GM12865 (cell line): ENCODE results near the gene MORN4.

Source experiments
- DNase-seq: peaks from one replicate; pipeline ENCODE4 v3.0.0; 2010; ENCODE audit warnings: low read depth
- H3K4me3 ChIP-seq: 2 replicates; pipeline ENCODE4 v1.5.1; 2011; ENCODE audit warnings: mild to moderate bottlenecking, low read depth, low read length, control low read depth
- CTCF ChIP-seq: IDR thresholded peaks from 2 replicates; pipeline ENCODE4 v1.5.1; 2011; ENCODE audit warnings: low read length, control low read depth, low read depth, inconsistent platforms; ENCODE audit not compliant: insufficient read depth; ENCODE audit errors: missing control alignments

Gene MORN4

DNA sequence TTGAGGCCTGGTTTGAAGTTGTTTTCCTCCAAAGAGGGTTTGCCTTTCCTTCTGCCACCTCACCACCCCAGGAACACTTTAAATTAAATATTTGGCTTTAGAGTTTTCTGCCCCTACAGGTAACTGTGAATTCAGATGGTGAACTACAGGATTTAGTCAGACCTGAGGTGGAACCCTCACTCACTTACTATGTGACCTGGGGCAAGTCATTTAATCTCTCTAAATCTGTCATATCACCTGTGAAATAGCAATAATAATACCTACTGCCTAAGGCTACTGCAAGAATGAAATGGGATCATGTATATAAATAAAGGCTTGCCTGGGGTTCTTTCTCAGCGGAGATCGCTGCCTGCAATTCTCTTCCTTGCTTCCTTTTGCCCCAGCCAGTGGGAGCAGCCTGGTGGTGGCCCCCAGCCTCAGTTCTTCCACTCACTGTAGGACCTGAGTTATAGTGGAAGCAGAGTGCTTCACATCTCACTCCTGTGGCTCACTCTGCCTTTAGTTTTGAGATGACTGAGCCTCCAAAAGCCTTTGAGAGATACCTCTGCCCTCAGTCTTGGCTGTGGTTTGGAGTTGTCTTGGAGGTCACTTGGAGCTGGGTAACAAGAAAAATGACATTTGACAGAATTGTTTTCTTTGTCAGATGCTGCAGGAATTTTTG is 66.8 kb downstream of the MORN4 start:
- no peak overlapping the region for H3K4me3 ChIP-seq
- no peak for TF ChIP-seq CTCF
- peak; percentile 33 for DNase-seq

- no peak for DNase-seq
- TF ChIP-seq CTCF: no peak
- H3K4me3 ChIP-seq: no peak overlapping the region
These were observed 68.5 kb downstream of the MORN4 start for GRCh38 chr10:97564776-97565175.
